H9 (cell line): ENCODE measurements around the gene RABGAP1L. TPM values are rescaled to one million over a fixed set of nuclear protein-coding genes. Genes with fewer than 3 reads are reported as not detected.

ENCODE experiments used
- DNase-seq: peaks from one replicate; pipeline ENCODE4 v3.0.0-alpha.2; 2017
- H2AFZ ChIP-seq: one replicate; pipeline ENCODE4 v1.6.1; 2013; ENCODE audit warnings: mild to moderate bottlenecking, low read length, control low read depth, moderate library complexity
- H2AK5ac ChIP-seq: 2 replicates; pipeline ENCODE4 v1.6.1; 2013; ENCODE audit warnings: low read length, control low read depth, mixed read lengths; ENCODE audit not compliant: insufficient read length
- H2BK120ac ChIP-seq: one replicate; pipeline ENCODE4 v1.6.1; 2013; ENCODE audit warnings: low read depth, mild to moderate bottlenecking, low read length, control low read depth, inconsistent platforms; ENCODE audit not compliant: poor library complexity, severe bottlenecking
- H2BK12ac ChIP-seq: 2 replicates; pipeline ENCODE4 v1.6.1; 2013; ENCODE audit warnings: low read length, control low read depth, mixed read lengths, low read depth; ENCODE audit not compliant: insufficient read length
- H2BK15ac ChIP-seq: 2 replicates; pipeline ENCODE4 v1.6.1; 2013; ENCODE audit warnings: low read depth, low read length, control low read depth
- H2BK20ac ChIP-seq: one replicate; pipeline ENCODE4 v1.6.1; 2013; ENCODE audit warnings: low read depth, mild to moderate bottlenecking, low read length, control low read depth, inconsistent platforms; ENCODE audit not compliant: poor library complexity, severe bottlenecking
- H2BK5ac ChIP-seq: 2 replicates; pipeline ENCODE4 v1.6.1; 2013; ENCODE audit warnings: low read length, control low read depth, mixed read lengths; ENCODE audit not compliant: insufficient read length
- H3K14ac ChIP-seq: 2 replicates; pipeline ENCODE4 v1.6.1; 2013; ENCODE audit warnings: low read length, control low read depth; ENCODE audit not compliant: insufficient read depth
- H3K18ac ChIP-seq: 2 replicates; pipeline ENCODE4 v1.6.1; 2013; ENCODE audit warnings: low read depth, mild to moderate bottlenecking, mixed read lengths, low read length, control low read depth; ENCODE audit not compliant: insufficient read length
- H3K23ac ChIP-seq: 2 replicates; pipeline ENCODE4 v1.6.1; 2013; ENCODE audit warnings: low read length, control low read depth, mixed read lengths, low read depth; ENCODE audit not compliant: insufficient read length
- H3K23me2 ChIP-seq: 2 replicates; pipeline ENCODE4 v1.6.1; 2013; ENCODE audit warnings: low read depth, mild to moderate bottlenecking, mixed read lengths, low read length, control low read depth; ENCODE audit not compliant: insufficient read length, poor library complexity, severe bottlenecking
- H3K27ac ChIP-seq: 2 replicates; pipeline ENCODE4 v1.5.1; 2013; ENCODE audit warnings: low read length, control low read depth, mixed read lengths, low read depth; ENCODE audit not compliant: insufficient read length
- H3K27me3 ChIP-seq: 2 replicates; pipeline ENCODE4 v1.6.1; 2013; ENCODE audit warnings: low read length, control low read depth, inconsistent platforms; ENCODE audit not compliant: insufficient read depth
- H3K4ac ChIP-seq: 2 replicates; pipeline ENCODE4 v1.6.1; 2013; ENCODE audit warnings: low read depth, mild to moderate bottlenecking, control low read depth, inconsistent platforms, low read length, moderate library complexity
- H3K4me1 ChIP-seq: 2 replicates; pipeline ENCODE4 v1.6.1; 2013; ENCODE audit warnings: low read length, control low read depth, inconsistent platforms; ENCODE audit not compliant: insufficient read depth
- H3K4me2 ChIP-seq: 2 replicates; pipeline ENCODE4 v1.6.1; 2013; ENCODE audit warnings: low read length, control low read depth, mixed read lengths; ENCODE audit not compliant: insufficient read length, insufficient read depth
- H3K56ac ChIP-seq: 2 replicates; pipeline ENCODE4 v1.6.1; 2013; ENCODE audit warnings: low read depth, mild to moderate bottlenecking, mixed read lengths, low read length, control low read depth; ENCODE audit not compliant: insufficient read length
- H3K79me1 ChIP-seq: 2 replicates; pipeline ENCODE4 v1.6.1; 2013; ENCODE audit warnings: low read depth, mild to moderate bottlenecking, moderate library complexity, low read length, control low read depth, inconsistent platforms; ENCODE audit not compliant: insufficient read depth, poor library complexity, severe bottlenecking
- H3K79me2 ChIP-seq: 2 replicates; pipeline ENCODE4 v1.6.1; 2013; ENCODE audit warnings: low read length, control low read depth, inconsistent platforms; ENCODE audit not compliant: insufficient read depth
- H3K9ac ChIP-seq: 2 replicates; pipeline ENCODE4 v1.6.1; 2013; ENCODE audit warnings: low read length, control low read depth, mixed read lengths; ENCODE audit not compliant: insufficient read length; ENCODE audit errors: extremely low read depth
- H3K9me3 ChIP-seq: one replicate; pipeline ENCODE4 v1.6.1; 2013; ENCODE audit warnings: low read depth, low read length, inconsistent platforms; ENCODE audit not compliant: control insufficient read depth
- H3T11ph ChIP-seq: one replicate; pipeline ENCODE4 v1.6.1; 2013; ENCODE audit warnings: mild to moderate bottlenecking, low read length, control low read depth, inconsistent platforms
- H4K20me1 ChIP-seq: one replicate; pipeline ENCODE4 v1.6.1; 2013; ENCODE audit not compliant: control insufficient read depth, insufficient read length, insufficient read depth
- H4K5ac ChIP-seq: 2 replicates; pipeline ENCODE4 v1.6.1; 2013; ENCODE audit warnings: low read depth, mild to moderate bottlenecking, mixed read lengths, low read length, control low read depth; ENCODE audit not compliant: insufficient read length
- H4K8ac ChIP-seq: replicated peaks from 2 replicates; pipeline ENCODE4 v1.6.1; 2013; ENCODE audit warnings: low read length, control low read depth, mixed read lengths, low read depth; ENCODE audit not compliant: insufficient read length
- H4K91ac ChIP-seq: 2 replicates; pipeline ENCODE4 v1.6.1; 2013; ENCODE audit warnings: low read depth, mild to moderate bottlenecking, moderate library complexity, mixed read lengths, low read length, control low read depth; ENCODE audit not compliant: insufficient read length
- H3K27ac Mint-ChIP-seq, 3 experiments: 2 replicates in 2 of 3; 3 replicates in 1 of 3; pipeline ENCODE4 v1.8.0; 2020 to 2021; ENCODE audit warnings: mixed read lengths in 3 of 3, mild to moderate bottlenecking in 1 of 3, moderate library complexity in 1 of 3
- H3K27me3 Mint-ChIP-seq: 2 replicates; pipeline ENCODE4 v1.8.0; 2021; ENCODE audit warnings: low read depth, mild to moderate bottlenecking, moderate library complexity, mixed read lengths
- H3K36me3 Mint-ChIP-seq, 3 experiments: 2 replicates in 2 of 3; 3 replicates in 1 of 3; pipeline ENCODE4 v1.8.0; 2020 to 2021; ENCODE audit warnings: low read depth in 3 of 3, mixed read lengths in 3 of 3; ENCODE audit not compliant: insufficient read depth in 1 of 3
- H3K4me1 Mint-ChIP-seq, 2 experiments: 2 replicates each; pipeline ENCODE4 v1.8.0; 2020; ENCODE audit warnings: mixed read lengths in 2 of 2
- H3K4me3 Mint-ChIP-seq, 2 experiments: 2 replicates in 1 of 2; 3 replicates in 1 of 2; pipeline ENCODE4 v1.8.0; 2020 to 2021; ENCODE audit warnings: mild to moderate bottlenecking in 2 of 2, mixed read lengths in 2 of 2, moderate library complexity in 1 of 2
- H3K9me3 Mint-ChIP-seq, 2 experiments: 2 replicates in 1 of 2; 3 replicates in 1 of 2; pipeline ENCODE4 v1.8.0; 2020; ENCODE audit warnings: mild to moderate bottlenecking in 2 of 2, mixed read lengths in 2 of 2, moderate library complexity in 1 of 2
- WGBS: extraction: QIAGEN DNeasy Blood & Tissue Kit; methylation state at CpG from one replicate; pipeline ENCODE4 v1.1.7; 2013; ENCODE audit warnings: missing lambda C conversion rate, low lambda C conversion rate, mixed read lengths; ENCODE audit not compliant: insufficient read length; ENCODE audit errors: extremely low coverage; 5-methylcytosine and 5-hydroxymethylcytosine counted together
- total RNA-seq: library from RNA; stranded (reverse); gene quantifications from 2 replicates; pipeline ENCODE4 v1.2.1, GENCODE V29; 2021
- TF ChIP-seq, protein P1 (sequence below): fragments of 200-600 bp; sonication (generic); conservative IDR thresholded peaks from 3 replicates; pipeline ENCODE4 v1.8.0; 2021; ENCODE audit warnings: antibody characterized with exemption, mild to moderate bottlenecking

The RABGAP1L gene
- total RNA-seq, 1 experiment from 2014 or later, result 147 TPM

DNA sequence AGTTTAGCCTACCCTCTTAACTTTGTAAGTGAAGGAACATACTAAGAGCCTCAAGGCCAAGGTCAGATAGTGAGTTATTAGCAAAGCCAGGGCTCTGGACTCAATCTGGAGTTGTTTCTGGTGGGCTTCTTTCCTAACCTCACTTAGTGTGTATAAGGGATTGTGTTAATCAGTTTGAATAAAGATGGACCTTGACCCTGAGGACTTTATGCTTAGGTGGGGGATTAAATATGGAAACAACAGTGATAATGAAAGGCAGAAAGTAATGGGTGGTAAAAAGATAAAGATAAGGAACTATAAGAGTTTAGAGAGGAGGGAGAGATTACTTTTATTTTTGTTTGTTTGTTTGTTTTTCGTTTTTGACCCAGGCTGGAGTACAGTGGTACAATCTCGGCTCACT lies 5.5 kb downstream of the RABGAP1L start:
- Mint-ChIP-seq H3K27me3 (peaks cover 1% of the 10 kb centered on the region), H3K4me1 (peaks cover 18 to 19% of the 10 kb centered on the region in 2 experiments), H3K4me3 (no peak overlapping the region), H3K27ac (no peak overlapping the region; a peak in 1 of 7 replicates), H3K9me3 (no peaks in the 10 kb centered on the region), H3K36me3 (no peaks in the 10 kb centered on the region)
- no peak overlapping the region for H2BK15ac ChIP-seq
- no peak overlapping the region for H4K91ac ChIP-seq
- no peak overlapping the region for H3K4ac ChIP-seq
- H4K20me1 ChIP-seq, result no peaks in the 10 kb centered on the region
- WGBS, result no CpG with 5 or more reads among the region's 2 CpGs
- no peaks in the 10 kb centered on the region for H3K4me1 ChIP-seq
- no peak overlapping the region for H4K5ac ChIP-seq
- H2AFZ ChIP-seq, result no peak overlapping the region
- peaks cover 4% of the 10 kb centered on the region for H3K23me2 ChIP-seq
- no peak overlapping the region for H4K8ac ChIP-seq
- H3K9ac ChIP-seq, result no peak overlapping the region
- TF ChIP-seq, protein P1, sequence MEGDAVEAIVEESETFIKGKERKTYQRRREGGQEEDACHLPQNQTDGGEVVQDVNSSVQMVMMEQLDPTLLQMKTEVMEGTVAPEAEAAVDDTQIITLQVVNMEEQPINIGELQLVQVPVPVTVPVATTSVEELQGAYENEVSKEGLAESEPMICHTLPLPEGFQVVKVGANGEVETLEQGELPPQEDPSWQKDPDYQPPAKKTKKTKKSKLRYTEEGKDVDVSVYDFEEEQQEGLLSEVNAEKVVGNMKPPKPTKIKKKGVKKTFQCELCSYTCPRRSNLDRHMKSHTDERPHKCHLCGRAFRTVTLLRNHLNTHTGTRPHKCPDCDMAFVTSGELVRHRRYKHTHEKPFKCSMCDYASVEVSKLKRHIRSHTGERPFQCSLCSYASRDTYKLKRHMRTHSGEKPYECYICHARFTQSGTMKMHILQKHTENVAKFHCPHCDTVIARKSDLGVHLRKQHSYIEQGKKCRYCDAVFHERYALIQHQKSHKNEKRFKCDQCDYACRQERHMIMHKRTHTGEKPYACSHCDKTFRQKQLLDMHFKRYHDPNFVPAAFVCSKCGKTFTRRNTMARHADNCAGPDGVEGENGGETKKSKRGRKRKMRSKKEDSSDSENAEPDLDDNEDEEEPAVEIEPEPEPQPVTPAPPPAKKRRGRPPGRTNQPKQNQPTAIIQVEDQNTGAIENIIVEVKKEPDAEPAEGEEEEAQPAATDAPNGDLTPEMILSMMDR, result no peak
- no peak overlapping the region for H2BK120ac ChIP-seq
- H2AK5ac ChIP-seq, result no peak overlapping the region
- H3K14ac ChIP-seq, result no peak overlapping the region
- no peaks in the 10 kb centered on the region for H3K9me3 ChIP-seq
- H3T11ph ChIP-seq, result no peak overlapping the region
- H2BK5ac ChIP-seq, result no peak overlapping the region
- H2BK12ac ChIP-seq, result no peak overlapping the region
- no peak overlapping the region for H3K18ac ChIP-seq
- no peak overlapping the region for H3K56ac ChIP-seq
- H3K23ac ChIP-seq, result no peak overlapping the region
- H2BK20ac ChIP-seq, result no peak overlapping the region
- H3K4me2 ChIP-seq, result no peak overlapping the region
- no peaks in the 10 kb centered on the region for H3K79me2 ChIP-seq
- no peak overlapping the region for H3K27ac ChIP-seq
- H3K27me3 ChIP-seq, result no peaks in the 10 kb centered on the region
- no peak for DNase-seq
- H3K79me1 ChIP-seq, result no peaks in the 10 kb centered on the region
